SKM-1 (cell line): Measurements from ENCODE around the gene ARHGAP42.
"Not testable (repeated sequence)": the region's sequence is repeated elsewhere in the genome, so short reads cannot be mapped to it uniquely, and the experiment has no call there.

Experiments used
- DNase-seq: peaks from one replicate; lab custom pipeline; 2025; ENCODE audit not compliant: unreplicated experiment; lab: John Stamatoyannopoulos, UW

The ARHGAP42 gene, protein sequence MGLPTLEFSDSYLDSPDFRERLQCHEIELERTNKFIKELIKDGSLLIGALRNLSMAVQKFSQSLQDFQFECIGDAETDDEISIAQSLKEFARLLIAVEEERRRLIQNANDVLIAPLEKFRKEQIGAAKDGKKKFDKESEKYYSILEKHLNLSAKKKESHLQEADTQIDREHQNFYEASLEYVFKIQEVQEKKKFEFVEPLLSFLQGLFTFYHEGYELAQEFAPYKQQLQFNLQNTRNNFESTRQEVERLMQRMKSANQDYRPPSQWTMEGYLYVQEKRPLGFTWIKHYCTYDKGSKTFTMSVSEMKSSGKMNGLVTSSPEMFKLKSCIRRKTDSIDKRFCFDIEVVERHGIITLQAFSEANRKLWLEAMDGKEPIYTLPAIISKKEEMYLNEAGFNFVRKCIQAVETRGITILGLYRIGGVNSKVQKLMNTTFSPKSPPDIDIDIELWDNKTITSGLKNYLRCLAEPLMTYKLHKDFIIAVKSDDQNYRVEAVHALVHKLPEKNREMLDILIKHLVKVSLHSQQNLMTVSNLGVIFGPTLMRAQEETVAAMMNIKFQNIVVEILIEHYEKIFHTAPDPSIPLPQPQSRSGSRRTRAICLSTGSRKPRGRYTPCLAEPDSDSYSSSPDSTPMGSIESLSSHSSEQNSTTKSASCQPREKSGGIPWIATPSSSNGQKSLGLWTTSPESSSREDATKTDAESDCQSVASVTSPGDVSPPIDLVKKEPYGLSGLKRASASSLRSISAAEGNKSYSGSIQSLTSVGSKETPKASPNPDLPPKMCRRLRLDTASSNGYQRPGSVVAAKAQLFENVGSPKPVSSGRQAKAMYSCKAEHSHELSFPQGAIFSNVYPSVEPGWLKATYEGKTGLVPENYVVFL

DNA sequence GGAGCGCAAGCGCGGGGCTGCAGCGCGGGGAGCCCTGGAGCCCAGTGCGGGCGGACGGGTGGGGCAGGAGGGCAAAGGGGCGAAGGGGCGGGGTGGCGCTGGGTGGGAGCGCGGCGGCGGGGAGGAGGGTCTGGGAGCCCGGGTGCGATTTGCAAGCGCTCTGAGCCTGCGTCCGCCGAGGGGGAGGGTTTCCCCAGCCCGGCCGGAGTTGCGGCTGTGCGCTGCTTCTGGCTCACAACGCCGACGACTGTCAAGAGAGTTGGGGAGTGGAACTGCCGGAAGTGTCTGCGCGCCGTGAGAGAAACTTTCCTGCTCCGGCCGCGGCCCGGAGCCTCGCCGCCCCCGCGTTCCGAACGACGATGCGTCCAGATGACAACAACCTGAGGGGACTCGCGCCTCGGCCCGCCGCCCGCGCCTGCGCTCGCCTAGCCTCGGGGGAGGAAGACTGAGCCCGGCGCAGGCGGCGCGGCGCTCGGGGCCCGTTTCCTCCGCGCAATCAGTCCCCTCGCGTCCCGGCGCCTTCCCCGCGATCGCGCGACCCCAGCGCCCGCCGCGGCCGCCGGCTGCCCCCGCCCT is at the start of gene ARHGAP42:
TSS of gene ARHGAP42 (plus strand) at position 235 of the 576 bp plus-strand sequence. CDS start 391 bp downstream, outside the sequence.
- no peak for DNase-seq

DNA sequence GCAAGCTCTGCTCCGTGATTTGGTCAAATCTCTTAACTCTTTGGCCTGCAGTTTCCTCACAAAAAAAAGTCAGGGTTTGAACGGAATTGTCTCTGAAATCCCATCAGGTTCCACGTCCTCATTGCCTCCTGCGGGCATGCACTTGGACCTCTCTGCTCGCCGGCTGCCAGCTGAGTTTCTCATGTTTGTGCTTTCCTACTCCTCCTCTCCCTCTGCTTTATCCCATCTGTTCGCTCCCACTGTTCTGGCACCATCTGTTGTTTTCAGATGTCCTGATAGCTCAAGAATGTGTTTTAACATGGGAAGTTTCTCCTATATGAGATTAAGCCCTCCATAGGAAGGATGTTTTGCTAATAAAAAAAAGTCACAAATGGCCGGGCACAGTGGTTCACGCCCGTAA is 49.4 kb upstream of the ARHGAP42 start:
- no peak for DNase-seq

DNA sequence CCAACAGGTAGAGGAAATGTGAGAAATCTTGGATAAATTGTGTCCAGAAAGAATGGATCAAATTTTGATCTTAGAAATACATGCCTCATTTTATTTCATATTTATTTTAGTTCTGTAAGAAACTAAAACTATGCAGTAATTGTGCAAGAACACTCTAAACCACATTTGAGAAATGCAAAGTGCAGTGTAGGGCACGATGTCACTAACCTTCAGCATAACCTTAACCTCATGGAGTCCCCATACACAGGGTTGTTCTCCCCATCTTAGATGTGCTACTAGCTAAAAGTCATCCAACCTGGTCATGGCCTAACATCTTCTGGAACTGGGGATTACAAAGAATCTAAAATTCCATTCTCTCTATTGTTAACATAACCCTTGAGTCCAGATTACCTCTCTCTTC is 48.4 kb upstream of the ARHGAP42 start:
- no peak for DNase-seq

DNA sequence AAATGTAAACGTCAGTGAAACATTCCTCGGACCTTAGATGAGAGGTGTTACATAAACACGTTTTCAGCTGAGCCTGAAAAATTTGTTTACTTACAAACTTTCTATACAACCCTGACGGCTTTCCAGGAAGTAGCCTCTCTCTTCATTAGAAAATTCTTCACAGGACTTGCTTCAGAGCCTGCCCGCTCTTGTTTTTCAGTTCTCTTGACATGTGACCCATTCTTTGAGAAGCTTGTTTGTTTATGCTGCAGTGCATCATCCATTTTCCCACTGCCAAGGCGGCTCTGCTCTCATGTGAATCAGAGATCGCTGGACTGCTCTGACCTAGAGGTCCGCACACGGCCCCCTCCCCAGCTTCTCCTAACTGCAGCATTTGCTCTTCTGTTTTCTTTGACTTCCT is 47.9 kb upstream of the ARHGAP42 start:
- no peak for DNase-seq

DNA sequence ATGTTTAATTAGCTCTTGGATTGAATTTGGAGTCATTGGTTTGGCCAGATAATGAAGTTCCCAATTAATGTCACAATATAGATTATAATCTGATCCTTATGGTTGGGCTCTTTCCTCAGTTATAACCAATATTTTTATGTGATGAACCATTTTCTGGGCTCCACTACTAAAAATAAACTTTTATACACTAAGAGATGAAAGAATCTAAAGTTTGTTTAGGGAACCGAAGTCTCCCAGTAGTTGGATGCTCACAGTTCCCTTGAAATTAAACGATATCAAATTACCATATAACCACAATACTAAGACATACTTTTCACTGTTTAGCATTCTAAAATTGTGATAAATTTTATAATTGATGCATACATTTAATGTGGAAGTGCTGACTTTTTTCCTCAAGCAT is 47.0 kb upstream of the ARHGAP42 start:
- no peak for DNase-seq

DNA sequence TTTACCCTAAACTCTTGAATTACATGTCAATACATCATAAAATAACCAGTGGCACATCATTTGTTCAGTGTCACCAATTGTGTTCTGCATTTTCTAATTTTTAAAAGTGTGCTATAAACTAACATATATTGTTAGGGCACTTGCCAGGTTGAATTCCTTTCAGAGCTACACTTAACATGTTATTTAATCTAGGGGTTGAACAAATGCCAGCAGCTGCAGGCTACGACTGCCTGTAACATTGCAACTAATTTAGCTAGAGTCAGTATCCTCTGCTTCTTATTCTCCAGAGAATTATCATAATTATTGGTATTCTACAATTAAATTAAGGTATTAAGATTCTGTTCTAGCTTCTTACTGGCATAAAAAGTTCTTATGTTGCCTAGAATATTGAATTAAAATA is 46.4 kb upstream of the ARHGAP42 start:
- no peak for DNase-seq

DNA sequence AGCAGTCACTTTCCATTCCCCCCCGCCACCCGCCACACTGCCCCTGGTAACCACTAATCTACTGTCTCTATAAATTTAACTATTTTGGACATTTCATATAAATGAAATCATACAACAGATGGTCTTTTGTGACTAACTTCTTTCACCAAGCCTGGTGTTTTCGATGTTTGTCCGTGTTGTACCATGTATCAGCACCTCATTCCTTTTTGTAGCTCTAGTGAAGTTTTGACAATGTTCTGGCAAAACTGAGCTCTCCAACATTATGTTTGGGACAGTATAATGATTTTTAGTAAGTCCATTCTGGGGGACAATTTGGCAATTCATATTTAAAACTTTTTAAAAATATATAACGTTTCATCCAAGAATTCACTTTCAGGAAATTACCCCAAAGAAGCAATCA is 45.6 kb upstream of the ARHGAP42 start:
- no peak for DNase-seq

DNA sequence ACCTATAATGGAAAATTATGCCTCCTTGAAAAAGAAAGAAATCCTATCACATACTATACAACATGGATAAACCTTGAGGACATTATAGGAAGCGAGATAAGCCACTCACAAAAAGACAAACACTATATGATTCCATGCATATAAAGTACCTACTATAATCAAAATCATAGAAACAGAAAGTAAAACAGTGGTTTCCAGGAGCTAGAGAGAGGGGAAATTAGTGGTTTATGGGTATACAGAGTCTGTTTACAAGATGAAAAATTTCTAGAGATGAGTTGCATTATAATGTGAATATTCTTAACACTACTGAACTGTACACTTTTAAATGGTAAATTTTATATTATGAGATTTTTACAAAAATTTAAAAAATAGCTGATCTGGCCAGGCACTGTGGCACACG is 40.5 kb upstream of the ARHGAP42 start:
- no peak for DNase-seq

DNA sequence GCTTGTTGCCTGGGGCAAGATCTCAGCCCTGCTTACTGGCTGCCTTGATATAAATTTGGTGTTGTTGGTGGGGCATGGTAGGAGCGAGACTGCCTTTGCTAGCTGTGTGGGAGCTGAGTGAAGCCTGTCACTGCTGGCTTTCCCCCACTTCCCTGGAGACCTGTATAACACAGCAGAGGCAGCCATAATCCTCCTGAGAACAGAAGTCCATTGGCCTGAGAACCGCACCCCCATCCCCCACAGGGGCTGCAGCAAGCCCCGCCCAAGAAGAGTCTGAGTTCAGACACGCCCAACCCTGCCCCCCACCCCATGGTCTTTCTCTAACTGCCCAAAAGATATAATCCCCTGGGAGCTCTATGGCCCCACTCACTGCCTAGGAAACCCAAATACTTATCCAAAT is 39.2 kb upstream of the ARHGAP42 start:
- no peak for DNase-seq

DNA sequence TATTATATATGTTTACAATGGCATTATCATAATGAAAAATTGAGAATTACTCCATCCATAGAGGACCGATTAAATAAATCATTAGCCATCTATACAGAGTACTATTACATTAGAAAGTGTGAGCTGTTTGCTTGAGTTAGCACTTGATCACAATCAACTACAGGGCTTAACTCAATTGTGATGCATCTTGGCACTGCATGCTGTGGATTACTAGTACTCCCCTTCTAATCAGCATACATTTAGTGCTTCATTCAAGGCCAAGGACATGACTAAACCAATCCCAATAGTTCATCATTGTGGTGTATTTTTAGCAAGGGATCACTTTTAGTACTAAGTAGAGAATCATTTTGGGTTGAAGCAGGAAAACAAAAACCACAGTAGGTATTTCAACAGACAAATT is 23.5 kb upstream of the ARHGAP42 start:
- DNase-seq = no peak

DNA sequence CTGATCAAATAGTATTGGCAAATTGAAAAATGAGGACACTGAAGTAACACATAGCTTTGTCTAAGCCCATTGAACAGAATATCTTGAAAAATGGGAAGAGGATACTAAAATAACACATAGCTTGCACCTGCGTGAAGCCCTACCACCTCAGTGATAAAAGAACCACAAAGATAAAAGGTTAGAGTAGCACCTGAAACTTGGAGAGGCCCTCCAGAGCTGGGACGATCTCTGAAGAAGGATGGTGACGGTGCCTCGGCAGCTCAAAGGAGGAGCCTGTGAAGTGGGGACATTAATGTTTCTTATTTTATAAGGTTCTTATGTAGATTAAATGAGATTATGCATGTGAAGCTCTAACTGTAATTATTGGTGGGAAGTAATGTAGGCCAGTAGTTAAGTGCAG is 23.1 kb upstream of the ARHGAP42 start:
- no peak for DNase-seq

DNA sequence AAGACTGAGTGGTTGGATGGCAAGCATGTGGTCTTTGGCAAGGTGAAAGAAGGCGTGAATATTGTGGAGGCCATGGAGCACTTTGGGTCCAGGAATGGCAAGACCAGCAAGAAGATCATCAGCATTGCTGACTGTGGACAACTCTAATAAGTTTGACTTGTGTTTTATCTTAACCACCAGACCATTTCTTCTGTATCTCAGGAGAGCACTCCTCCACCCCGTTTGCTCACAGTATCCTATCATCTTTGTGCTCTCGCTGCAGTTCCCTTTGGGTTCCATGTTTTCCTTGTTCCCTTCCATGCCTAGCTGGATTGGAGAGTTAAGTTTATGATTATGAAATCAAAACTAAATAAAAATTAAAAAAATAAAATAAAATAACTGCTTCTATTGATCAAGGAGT is 20.3 kb upstream of the ARHGAP42 start:
- DNase-seq = not testable (repeated sequence)

DNA sequence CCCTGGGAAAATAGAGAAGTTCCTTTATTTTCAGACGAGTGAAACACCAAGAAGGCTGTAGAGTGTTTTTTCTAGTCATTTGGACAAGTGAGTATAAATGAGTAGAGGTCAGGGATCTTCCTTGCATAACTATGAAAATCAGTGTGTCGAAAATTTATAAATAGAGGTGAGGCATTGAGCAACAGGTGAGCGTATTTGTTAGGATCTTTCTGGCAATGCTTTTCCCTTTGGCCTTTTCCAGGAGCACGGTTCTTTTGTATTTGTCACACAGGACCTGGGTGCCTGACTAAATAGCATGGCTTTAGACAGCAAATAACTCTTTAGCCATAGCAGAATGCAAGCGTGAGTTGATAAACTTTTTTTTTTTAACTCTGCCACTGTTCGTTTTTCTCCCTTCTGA is 19.6 kb upstream of the ARHGAP42 start:
- no peak for DNase-seq

DNA sequence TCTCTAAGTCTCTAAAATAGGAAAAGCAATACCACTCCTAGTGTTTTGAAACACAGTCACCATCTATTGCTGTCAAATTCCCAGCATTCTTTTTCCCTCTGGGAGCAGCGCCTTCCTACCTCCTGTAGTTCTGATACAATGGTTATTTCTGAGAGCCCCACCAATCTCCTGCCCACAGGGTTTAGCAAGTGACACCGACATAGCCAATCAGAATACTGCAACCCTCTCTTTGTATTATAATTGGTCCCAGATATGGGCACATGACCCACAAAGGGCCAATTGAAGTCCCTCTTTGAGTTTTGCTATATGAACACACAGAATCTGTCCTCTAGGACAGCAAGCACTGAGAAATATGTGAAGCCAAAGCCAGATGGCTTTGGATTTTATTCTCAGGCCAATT is 16.9 kb upstream of the ARHGAP42 start:
- no peak for DNase-seq

DNA sequence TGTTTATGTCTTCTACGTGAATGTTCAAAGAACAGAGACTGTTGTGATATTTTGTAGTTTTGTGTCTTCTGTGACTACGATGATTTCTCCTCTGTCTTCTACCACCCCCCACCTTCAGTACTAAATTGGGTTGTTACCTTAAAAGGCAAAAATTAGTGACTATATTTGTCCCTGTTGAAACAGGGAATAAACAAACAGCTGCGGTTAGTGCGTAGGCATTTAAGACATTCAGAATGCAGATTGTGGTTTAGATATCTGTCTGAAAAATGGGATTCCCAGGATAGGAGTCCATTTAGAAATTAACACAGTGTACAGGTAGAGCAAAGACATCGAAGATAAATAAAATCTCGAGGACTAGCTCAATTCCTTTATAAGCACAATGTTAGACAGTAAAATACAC is 15.6 kb upstream of the ARHGAP42 start:
- no peak for DNase-seq

DNA sequence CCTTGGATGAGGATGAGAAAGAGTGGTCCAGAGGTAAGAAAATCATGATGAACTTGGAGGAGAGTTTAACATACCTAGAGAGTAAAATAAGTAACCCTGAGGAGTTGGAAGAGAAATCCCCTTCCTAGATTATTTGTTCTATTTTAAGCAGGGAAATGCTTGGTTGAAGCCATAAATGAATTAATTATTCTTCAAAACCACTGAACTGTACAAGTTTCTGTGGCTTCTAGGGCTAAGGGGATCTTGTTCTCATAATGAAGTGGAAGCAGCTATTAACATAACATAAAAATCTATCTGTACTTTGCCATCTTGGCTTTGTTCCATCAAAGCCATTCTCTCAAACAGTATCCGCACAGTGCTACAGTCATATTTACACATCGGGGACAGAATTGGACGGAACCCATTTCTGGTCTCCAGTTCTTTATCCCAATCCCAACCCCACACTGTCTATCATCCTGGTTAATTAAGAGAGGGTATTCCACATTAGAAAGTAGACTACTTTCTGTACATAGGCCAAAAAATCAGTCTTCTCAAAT is 14.5 kb upstream of the ARHGAP42 start:
- no peak for DNase-seq

DNA sequence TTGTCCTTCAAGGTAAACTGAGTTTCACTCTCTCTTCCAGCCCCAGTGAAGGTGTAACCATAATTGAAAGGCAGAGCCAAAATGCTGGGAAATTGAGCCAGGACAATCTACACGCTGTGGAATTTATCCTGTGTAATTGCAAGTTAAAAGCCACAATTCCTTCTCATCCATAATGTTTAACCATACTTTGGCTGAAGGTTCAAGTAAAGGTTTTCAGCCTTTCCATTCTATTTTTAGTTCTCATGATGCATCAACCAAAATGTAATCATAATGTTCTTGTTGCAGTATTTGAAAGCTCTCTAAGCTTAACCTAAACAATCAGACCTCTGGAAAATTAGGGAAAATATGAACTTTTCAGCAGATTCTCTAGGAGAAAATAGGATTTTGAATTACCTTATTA is 14.0 kb upstream of the ARHGAP42 start:
- no peak for DNase-seq

DNA sequence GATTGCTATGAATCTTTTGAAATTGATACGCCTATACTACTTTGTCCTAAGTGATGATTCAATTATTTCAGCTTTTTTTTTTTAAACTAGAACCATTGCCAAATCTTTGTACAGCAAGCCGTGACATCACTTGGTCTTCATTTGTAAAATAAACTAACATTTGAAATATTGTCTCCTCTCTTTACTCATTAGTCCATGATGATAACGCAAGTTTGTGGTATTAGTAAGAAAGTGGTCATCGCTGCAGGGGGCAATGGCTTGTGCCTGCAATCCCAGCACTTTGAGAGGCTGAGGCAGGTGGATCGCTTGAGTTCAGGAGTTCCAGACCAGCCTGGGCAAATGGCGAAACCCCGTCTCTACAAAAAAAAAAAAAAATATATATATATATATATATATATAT is 12.9 kb upstream of the ARHGAP42 start:
- no peak for DNase-seq

DNA sequence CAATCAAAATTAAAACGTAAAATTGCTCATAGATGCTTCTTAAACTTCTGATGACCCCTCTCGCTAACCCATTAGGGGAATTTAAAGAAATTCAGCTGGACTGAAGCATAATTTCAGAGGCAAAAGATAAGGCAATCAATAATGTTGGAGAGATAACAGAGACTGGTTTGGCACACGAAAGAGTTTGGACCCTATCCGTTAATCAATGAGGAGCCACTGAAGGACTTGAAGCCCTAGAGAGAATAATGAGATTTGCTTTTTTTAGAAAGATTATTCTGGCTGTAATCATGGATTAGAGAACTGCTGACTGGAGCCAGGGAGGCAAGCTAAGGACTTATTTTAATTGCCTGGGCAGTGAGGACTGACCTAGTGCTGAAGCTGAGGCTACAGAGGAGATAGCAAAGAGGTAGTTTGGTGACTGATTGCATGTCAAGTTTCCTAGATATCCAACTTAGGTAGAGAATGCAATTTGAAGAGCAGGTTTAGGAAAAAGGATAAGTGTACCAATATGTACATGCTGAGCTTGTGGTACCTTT is 11.9 kb upstream of the ARHGAP42 start:
- DNase-seq = no peak

DNA sequence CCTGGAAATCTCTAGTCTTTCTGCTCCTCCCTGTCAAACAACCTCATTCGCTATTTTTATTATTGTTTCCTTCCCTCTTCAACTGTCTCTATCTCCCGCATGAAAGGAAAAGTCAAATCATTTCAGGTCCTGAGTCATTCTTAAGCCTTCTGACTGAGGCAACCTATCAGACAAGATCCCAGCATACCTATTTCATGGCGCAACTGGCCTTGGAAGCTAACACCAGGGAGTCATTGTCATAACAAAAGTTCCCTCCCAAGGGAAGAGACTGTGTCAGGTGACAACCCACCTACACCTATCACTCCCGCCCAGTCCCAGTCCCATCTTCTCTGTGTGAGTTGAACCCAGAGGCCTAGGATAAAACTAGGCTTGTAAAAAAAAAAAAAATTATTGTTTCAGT is 10.2 kb upstream of the ARHGAP42 start:
- no peak for DNase-seq

DNA sequence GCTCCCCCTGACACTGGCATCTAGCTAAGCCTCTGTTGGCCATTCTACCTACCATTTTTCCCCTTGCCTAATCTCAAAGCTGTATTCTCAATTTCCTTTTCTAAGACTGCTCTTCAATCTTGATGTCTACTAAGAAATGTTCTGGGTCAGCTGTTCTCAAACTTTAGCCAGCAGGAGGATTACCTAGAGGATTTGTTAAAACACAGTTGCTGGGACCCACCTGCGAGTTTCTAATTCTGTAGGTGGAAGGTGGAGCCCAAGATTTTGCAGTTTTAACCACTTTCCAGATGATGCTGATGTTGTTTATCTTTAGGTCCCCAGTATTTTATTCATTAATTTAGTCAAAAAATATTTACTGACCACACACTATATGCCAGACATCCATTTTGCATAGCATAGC is 9.3 kb upstream of the ARHGAP42 start:
- DNase-seq = no peak
